HepG2 (cell line): ENCODE measurements around the gene PKMYT1. TPM values are rescaled to one million over a fixed set of nuclear protein-coding genes. Genes with fewer than 3 reads are reported as not detected.

Experiments used
- AGO2 ChIP-seq: fragments of 200-400 bp; formaldehyde crosslinking; optimal IDR thresholded peaks from 2 replicates; pipeline ENCODE3; 2017; ENCODE audit warnings: mild to moderate bottlenecking, low read depth, low read length, moderate library complexity
- ARID4A ChIP-seq: sonication (generic); formaldehyde crosslinking; IDR thresholded peaks from 2 replicates; pipeline ENCODE4 v1.5.0; 2020; ENCODE audit warnings: mild to moderate bottlenecking, missing genetic modification reagents, borderline replicate concordance
- DMAP1 ChIP-seq: IDR thresholded peaks from 2 replicates; pipeline ENCODE4 v1.6.1; 2016
- DMTF1 ChIP-seq: sonication (generic); formaldehyde crosslinking; IDR thresholded peaks from 2 replicates; pipeline ENCODE4 v1.4.0; 2020; ENCODE audit warnings: mild to moderate bottlenecking, missing genetic modification reagents
- GATAD2A ChIP-seq: IDR thresholded peaks from 2 replicates; pipeline ENCODE4 v1.6.1; 2016
- HMG20B ChIP-seq: conservative IDR thresholded peaks from 2 replicates; pipeline ENCODE4 v1.6.1; 2016; ENCODE audit warnings: missing genetic modification reagents, missing compliant biosample characterization
- HNRNPL ChIP-seq: fragments of 200-400 bp; formaldehyde crosslinking; IDR thresholded peaks from 2 replicates; pipeline ENCODE4 v1.6.1; 2017; ENCODE audit warnings: mild to moderate bottlenecking, low read depth, low read length
- MED8 ChIP-seq: sonication (generic); formaldehyde crosslinking; IDR thresholded peaks from 2 replicates; pipeline ENCODE4 v1.8.1; 2023; ENCODE audit warnings: mild to moderate bottlenecking, missing genetic modification reagents; ENCODE audit not compliant: insufficient replicate concordance
- PAWR ChIP-seq: sonication (generic); formaldehyde crosslinking; IDR thresholded peaks from 2 replicates; pipeline ENCODE4 v1.4.0; 2020; ENCODE audit warnings: missing genetic modification reagents, mild to moderate bottlenecking, borderline replicate concordance
- RBM39 ChIP-seq: fragments of 200-400 bp; formaldehyde crosslinking; IDR thresholded peaks from one replicate; pipeline ENCODE4 v1.6.1; 2018; ENCODE audit warnings: antibody characterized with exemption, mild to moderate bottlenecking, low read depth, low read length; ENCODE audit not compliant: poor library complexity, severe bottlenecking
- SALL1 ChIP-seq: sonication (generic); formaldehyde crosslinking; IDR thresholded peaks from 2 replicates; pipeline ENCODE4 v1.8.0; 2022; ENCODE audit warnings: mild to moderate bottlenecking, missing genetic modification reagents
- THAP9 ChIP-seq: sonication (generic); formaldehyde crosslinking; IDR thresholded peaks from 2 replicates; pipeline ENCODE4; 2020; ENCODE audit warnings: missing genetic modification reagents, mild to moderate bottlenecking, borderline replicate concordance
- ZFY ChIP-seq: sonication (generic); formaldehyde crosslinking; IDR thresholded peaks from 2 replicates; pipeline ENCODE4 v1.4.0; 2020; ENCODE audit warnings: missing genetic modification reagents
- ZNF567 ChIP-seq: sonication (generic); formaldehyde crosslinking; IDR thresholded peaks from 2 replicates; pipeline ENCODE4 v1.8.1; 2023; ENCODE audit warnings: mild to moderate bottlenecking, missing genetic modification reagents, borderline replicate concordance
- polyA plus RNA-seq, 8 experiments: library from polyadenylated mRNA; depleted of rRNA in 3 of 8; stranded (reverse) in 7 of 8; unstranded in 1 of 8; fragments of >200 nt; fragmentation: Illumina TruSeq in 4 of 8; extraction: Trizol in 4 of 8; gene quantifications; 2 replicates each; pipeline versions ENCODE4 v1.2.1 to v1.2.3, GENCODE V29; 2011 to 2016; ENCODE audit warnings: low read depth in 4 of 8, missing spikeins in 1 of 8, mixed read lengths in 1 of 8; ENCODE audit not compliant: insufficient read depth in 1 of 8
- total RNA-seq, 5 experiments: library from RNA; depleted of rRNA; stranded (reverse); fragments of >200 nt; fragmentation: Illumina TruSeq; extraction: Trizol; gene quantifications; 2 replicates each; pipeline ENCODE4 v1.2.3, GENCODE V29; 2016; ENCODE audit warnings: low read depth in 1 of 5

PKMYT1 gene
- total and polyA plus RNA-seq, 2 of the 13 experiments (the other 11 are each of a cell fraction or from before 2014, with no cell fraction given): 7.0 to 27.8 TPM

GRCh38 chr16:2980227-2981176 lies at the start of gene PKMYT1 (continued):
- no peak for TF ChIP-seq HMG20B
- peak; percentile 20 for TF ChIP-seq RBM39
- peak; percentile 95 for TF ChIP-seq ZFY (CRISPR knock-in tag)
- TF ChIP-seq ZNF567 (CRISPR knock-in tag): peak; percentile 84
- TF ChIP-seq GATAD2A (CRISPR knock-in tag): no peak
- peak; percentile 57; the same call in 1 of the 2 replicates for TF ChIP-seq THAP9 (CRISPR knock-in tag)
- peak; percentile 64; the same call in 1 of the 2 replicates for TF ChIP-seq PAWR
- no peak for TF ChIP-seq HNRNPL
- TF ChIP-seq AGO2: peak; percentile 95
- peak; percentile 95 for TF ChIP-seq ARID4A (CRISPR knock-in tag)
- peak; percentile 87 for TF ChIP-seq SALL1 (CRISPR knock-in tag)
- TF ChIP-seq DMTF1 (CRISPR knock-in tag): no peak
- peak; percentile 58 for TF ChIP-seq DMAP1 (CRISPR knock-in tag)
- peak; percentile 75 for TF ChIP-seq MED8 (CRISPR knock-in tag)
